Gastrocnemius medialis (tissue), 4 donors: ENCODE measurements around the gene SLC50A1. TPM values are rescaled to one million over a fixed set of nuclear protein-coding genes. Genes with fewer than 3 reads are reported as not detected.
A peak's percentile ranks its signal among the peaks of the same experiment; 100 is the strongest.

Experiments used
- ATAC-seq, 2 donors: fragments of 150-250 bp; one replicate each; pipeline ENCODE4 v1.9.1; 2016
- DNase-seq, 2 donors: peaks; one replicate each; pipeline ENCODE4 v3.0.0-alpha.2; 2019
- H3K27ac ChIP-seq, 4 donors: fragments of 200-600 bp; sonication (generic); 1 replicate in 1 of 4; 2 replicates in 3 of 4; pipeline ENCODE4 v1.5.1; 2016 to 2018; ENCODE audit warnings: mild to moderate bottlenecking in 2 of 4, moderate library complexity in 1 of 4
- H3K27me3 ChIP-seq, 3 donors: fragments of 200-600 bp; sonication (generic) in 2 of 3; 1 replicate in 1 of 3; 2 replicates in 2 of 3; pipeline versions ENCODE4 v1.5.1 to v1.6.0; 2016 to 2019; ENCODE audit warnings: mild to moderate bottlenecking in 1 of 3, moderate library complexity in 1 of 3
- H3K36me3 ChIP-seq, 2 donors: fragments of 200-600 bp; sonication (generic) in 1 of 2; one replicate each; pipeline ENCODE4 v1.5.1; 2017 to 2018
- H3K4me1 ChIP-seq, 2 donors: fragments of 200-600 bp; sonication (generic) in 1 of 2; one replicate each; pipeline ENCODE4 v1.5.1; 2016 to 2017; ENCODE audit warnings: mild to moderate bottlenecking in 2 of 2
- H3K4me3 ChIP-seq, 4 donors: fragments of 200-600 bp; sonication (generic) in 3 of 4; 1 replicate in 1 of 4; 2 replicates in 3 of 4; pipeline ENCODE4 v1.5.1; 2016 to 2019; ENCODE audit warnings: mild to moderate bottlenecking in 2 of 4
- H3K9me3 ChIP-seq, 3 donors: fragments of 200-600 bp; sonication (generic) in 2 of 3; 1 replicate in 1 of 3; 2 replicates in 2 of 3; pipeline ENCODE4 v1.5.1; 2016 to 2019
- CTCF ChIP-seq, 5 experiments: fragments of 450-650 bp in 3 of 5; fragments of 200-600 bp in 2 of 5; sonication (generic) in 2 of 5; IDR thresholded peaks in 4 of 5; conservative IDR thresholded peaks in 1 of 5; 1 replicate in 4 of 5; 2 replicates in 1 of 5; pipeline ENCODE4 v1.5.1; 2016 to 2019; ENCODE audit warnings: antibody characterized with exemption in 5 of 5, mild to moderate bottlenecking in 3 of 5, moderate library complexity in 3 of 5
- POLR2A ChIP-seq, 2 donors: fragments of 450-650 bp; IDR thresholded peaks; one replicate each; pipeline ENCODE4 v1.6.1; 2017; ENCODE audit warnings: antibody characterized with exemption in 2 of 2, mild to moderate bottlenecking in 2 of 2, moderate library complexity in 2 of 2
- in situ Hi-C, 4 donors: fragments of 200-750 bp; cut with MboI; loops; one replicate each; pipeline versions ENCODE4 v1.15.0 to v1.8.0; 2017; ENCODE audit warnings: low sequenced_read_pairs in 4 of 4
- intact Hi-C: fragments of 100-400 bp; cut with DNase I; formaldehyde crosslinking; loops from one replicate; pipeline ENCODE4 v1.15.1; 2023; ENCODE audit warnings: low total_unique reads
- total RNA-seq, 4 donors: library from RNA; depleted of rRNA; stranded (reverse); fragments of >200 nt; gene quantifications; one replicate each; pipeline versions ENCODE4 v1.1.0 to v1.2.3, GENCODE V29; 2016

SLC50A1 gene
- total RNA-seq, 4 donors from 2014 or later: 3.5 to 11.4 (median 8.2) TPM

GRCh38 chr1:155169541-155169940, 33.9 kb downstream of the SLC50A1 start:
- intact Hi-C loops: no loop called here
- H3K36me3 ChIP-seq: peaks cover 0 to 23% of the 10 kb centered on the region in 2 donors
- ATAC-seq: no peak
- H3K9me3 ChIP-seq: no peaks in the 10 kb centered on the region
- H3K4me3 ChIP-seq: no peak overlapping the region
- no peak overlapping the region for H3K27ac ChIP-seq
- TF ChIP-seq POLR2A (IDR thresholded peaks at IDR 0.05) (no peak), CTCF (IDR thresholded peaks at IDR 0.05 in 4 of 5, conservative IDR thresholded peaks at IDR 0.05 in 1 of 5) (no peak)
- H3K27me3 ChIP-seq: peaks cover 9 to 10% (median 10%) of the 10 kb centered on the region in 3 donors
- DNase-seq: no peak
- in situ Hi-C loops: loop anchor here (5.0 kb wide), 1 partner anchor 77 kb away; no protein-coding TSS in a partner anchor
- peaks cover 29% of the 10 kb centered on the region in 2 donors for H3K4me1 ChIP-seq

- TF ChIP-seq POLR2A (IDR thresholded peaks at IDR 0.05) (no peak), CTCF (IDR thresholded peaks at IDR 0.05 in 4 of 5, conservative IDR thresholded peaks at IDR 0.05 in 1 of 5) (no peak)
- ATAC-seq: no peak
- peaks cover 0 to 23% of the 10 kb centered on the region in 2 donors for H3K36me3 ChIP-seq
- H3K4me1 ChIP-seq: peaks cover 29% of the 10 kb centered on the region in 2 donors
- in situ Hi-C loops: no loop called here
- H3K27me3 ChIP-seq: peaks cover 15 to 17% (median 16%) of the 10 kb centered on the region in 3 donors
- DNase-seq: no peak
- H3K9me3 ChIP-seq: no peaks in the 10 kb centered on the region
- H3K4me3 ChIP-seq: no peak overlapping the region
- intact Hi-C loops: loop anchor here (5.0 kb wide), 1 partner anchor 57 kb away; no protein-coding TSS in a partner anchor
- H3K27ac ChIP-seq: no peak overlapping the region
Observed at GRCh38 chr1:155170101-155170785, 34.6 kb downstream of the SLC50A1 start.

GRCh38 chr1:155170806-155171205, 35.2 kb downstream of the SLC50A1 start:
- no peak overlapping the region for H3K4me3 ChIP-seq
- H3K9me3 ChIP-seq: no peaks in the 10 kb centered on the region
- peaks cover 0 to 23% of the 10 kb centered on the region in 2 donors for H3K36me3 ChIP-seq
- H3K27ac ChIP-seq: no peak overlapping the region
- DNase-seq (no peak), ATAC-seq (no peak)
- in situ Hi-C loops: no loop called here
- TF ChIP-seq POLR2A (IDR thresholded peaks at IDR 0.05) (no peak), CTCF (IDR thresholded peaks at IDR 0.05 in 4 of 5, conservative IDR thresholded peaks at IDR 0.05 in 1 of 5) (no peak)
- H3K27me3 ChIP-seq: peaks cover 15 to 21% (median 18%) of the 10 kb centered on the region in 3 donors
- peaks cover 28 to 29% of the 10 kb centered on the region in 2 donors for H3K4me1 ChIP-seq
- intact Hi-C loops: loop anchor here (5.0 kb wide), 1 partner anchor 56 kb away; no protein-coding TSS in a partner anchor

GRCh38 chr1:155171836-155172731, 36.4 kb downstream of the SLC50A1 start:
- peak overlapping the region; percentile 82 to 99 (median 91) for H3K4me3 ChIP-seq
- H3K27ac ChIP-seq: peak overlapping the region; percentile 91 to 97 (median 96)
- intact Hi-C loops: loop anchor here (2.0 to 5.0 kb wide), 3 partner anchors 21 to 55 kb away; partner anchors contain the start of gene SLC50A1
- H3K4me1 ChIP-seq: peaks cover 22% of the 10 kb centered on the region in 2 donors
- H3K9me3 ChIP-seq: no peaks in the 10 kb centered on the region
- H3K36me3 ChIP-seq: peaks cover 0 to 23% of the 10 kb centered on the region in 2 donors
- peaks cover 15 to 21% (median 18%) of the 10 kb centered on the region in 3 donors for H3K27me3 ChIP-seq
- no peak for TF ChIP-seq CTCF (IDR thresholded peaks at IDR 0.05 in 4 of 5, conservative IDR thresholded peaks at IDR 0.05 in 1 of 5)
- TF ChIP-seq POLR2A (IDR thresholded peaks at IDR 0.05): no peak
- in situ Hi-C loops: no loop called here
- DNase-seq (no peak), ATAC-seq (peak in 1 of 2 donors; percentile 2)
